ENCODE measurements around the gene APBA2. TPM values are rescaled to one million over a fixed set of nuclear protein-coding genes. Genes with fewer than 3 reads are reported as not detected.

The APBA2 gene
- total and polyA plus RNA-seq, 2 of the 4 experiments (the other 2 are of a cell fraction) = 21.7 to 33.0 TPM

DNA sequence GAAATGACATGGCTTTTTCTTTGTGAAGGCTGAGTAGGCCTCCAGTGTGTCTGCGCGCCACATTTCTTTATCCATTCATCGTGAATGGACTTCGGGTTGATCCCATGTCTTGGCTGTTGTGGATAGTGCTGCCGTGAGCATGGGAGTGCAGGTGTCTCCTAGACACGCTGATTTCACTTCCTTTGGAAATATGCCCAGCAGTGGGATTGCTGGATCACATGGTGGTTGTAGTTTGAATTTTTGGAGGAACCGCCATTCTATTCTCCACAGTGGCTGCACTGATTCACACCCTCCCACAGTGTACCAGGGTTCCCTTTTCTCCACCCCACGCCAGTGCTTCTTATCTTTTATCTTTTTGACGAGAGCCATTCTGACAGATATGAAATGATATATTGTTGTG lies 212.2 kb downstream of the APBA2 start:
- peaks cover 3% of the 10 kb centered on the region for H3K36me3 ChIP-seq (ENCODE audit: control insufficient read depth, insufficient read depth, low read length)
- no peak for DNase-seq
- H3K27me3 ChIP-seq (ENCODE audit: control insufficient read depth, insufficient read depth, low read length) = no peaks in the 10 kb centered on the region
- H3K4me1 ChIP-seq (ENCODE audit: control insufficient read depth, insufficient read depth, low read length) = no peaks in the 10 kb centered on the region
- H3K4ac ChIP-seq (ENCODE audit: low read depth, low read length) = no peak overlapping the region
- no peak overlapping the region for H4K91ac ChIP-seq (ENCODE audit: insufficient read depth, low read depth, low read length)
- H3K56ac ChIP-seq (ENCODE audit: extremely low read depth, insufficient read depth, low read length) = no peak overlapping the region
- in situ Hi-C loops (cut with MboI; ENCODE audit: low sequenced_read_pairs) (no loop called here), dilution Hi-C loops (cut with HindIII; ENCODE audit: low sequenced_read_pairs, unreplicated experiment) (no loop called here), intact Hi-C loops (cut with micrococcal nuclease) (no loop called here)
- no peak for ATAC-seq (ENCODE audit: low read depth)
- H2AK9ac ChIP-seq (replicated peaks; ENCODE audit: low read depth, low read length, poor library complexity) = no peak overlapping the region
- no TSS peak for BruUV-seq (replicated peaks)
- H3K79me1 ChIP-seq (ENCODE audit: low read depth in 1 of 2, low read length in 2 of 2) = no peaks in the 10 kb centered on the region
- TF ChIP-seq MAFK (IDR thresholded peaks at IDR 0.05; ENCODE audit: low read depth, low read length) (no peak), FOS (IDR thresholded peaks at IDR 0.05; ENCODE audit: low read depth, low read length) (no peak), CHD1 (IDR thresholded peaks at IDR 0.05; ENCODE audit: low read depth, low read length) (no peak), RFX5 (IDR thresholded peaks at IDR 0.05; ENCODE audit: low read depth, low read length) (no peak), NFE2L2 (IDR thresholded peaks at IDR 0.05; ENCODE audit: low read depth, low read length) (no peak), RCOR1 (IDR thresholded peaks at IDR 0.05; ENCODE audit: insufficient replicate concordance, low read length) (no peak), POLR2A (IDR thresholded peaks at IDR 0.05; ENCODE audit: low read depth, low read length) (no peak), SMC3 (IDR thresholded peaks at IDR 0.05; ENCODE audit: low read depth, low read length) (no peak), BHLHE40 (IDR thresholded peaks at IDR 0.05; ENCODE audit: low read depth, low read length) (no peak), CEBPB (IDR thresholded peaks at IDR 0.05; ENCODE audit: low read depth, low read length) (no peak), MAZ (IDR thresholded peaks at IDR 0.05; ENCODE audit: borderline replicate concordance, low read depth, low read length) (no peak), MXI1 (IDR thresholded peaks at IDR 0.05; ENCODE audit: borderline replicate concordance, low read depth, low read length) (no peak), RAD21 (IDR thresholded peaks at IDR 0.05; ENCODE audit: low read length) (no peak)
- TF ChIP-seq, protein P1, sequence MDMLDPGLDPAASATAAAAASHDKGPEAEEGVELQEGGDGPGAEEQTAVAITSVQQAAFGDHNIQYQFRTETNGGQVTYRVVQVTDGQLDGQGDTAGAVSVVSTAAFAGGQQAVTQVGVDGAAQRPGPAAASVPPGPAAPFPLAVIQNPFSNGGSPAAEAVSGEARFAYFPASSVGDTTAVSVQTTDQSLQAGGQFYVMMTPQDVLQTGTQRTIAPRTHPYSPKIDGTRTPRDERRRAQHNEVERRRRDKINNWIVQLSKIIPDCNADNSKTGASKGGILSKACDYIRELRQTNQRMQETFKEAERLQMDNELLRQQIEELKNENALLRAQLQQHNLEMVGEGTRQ (IDR thresholded peaks at IDR 0.05; ENCODE audit: low read depth, low read length) = no peak
- TF ChIP-seq, protein P2, sequence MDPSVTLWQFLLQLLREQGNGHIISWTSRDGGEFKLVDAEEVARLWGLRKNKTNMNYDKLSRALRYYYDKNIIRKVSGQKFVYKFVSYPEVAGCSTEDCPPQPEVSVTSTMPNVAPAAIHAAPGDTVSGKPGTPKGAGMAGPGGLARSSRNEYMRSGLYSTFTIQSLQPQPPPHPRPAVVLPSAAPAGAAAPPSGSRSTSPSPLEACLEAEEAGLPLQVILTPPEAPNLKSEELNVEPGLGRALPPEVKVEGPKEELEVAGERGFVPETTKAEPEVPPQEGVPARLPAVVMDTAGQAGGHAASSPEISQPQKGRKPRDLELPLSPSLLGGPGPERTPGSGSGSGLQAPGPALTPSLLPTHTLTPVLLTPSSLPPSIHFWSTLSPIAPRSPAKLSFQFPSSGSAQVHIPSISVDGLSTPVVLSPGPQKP (IDR thresholded peaks at IDR 0.05; ENCODE audit: borderline replicate concordance, low read depth, low read length) = no peak
- TF ChIP-seq, protein P3, sequence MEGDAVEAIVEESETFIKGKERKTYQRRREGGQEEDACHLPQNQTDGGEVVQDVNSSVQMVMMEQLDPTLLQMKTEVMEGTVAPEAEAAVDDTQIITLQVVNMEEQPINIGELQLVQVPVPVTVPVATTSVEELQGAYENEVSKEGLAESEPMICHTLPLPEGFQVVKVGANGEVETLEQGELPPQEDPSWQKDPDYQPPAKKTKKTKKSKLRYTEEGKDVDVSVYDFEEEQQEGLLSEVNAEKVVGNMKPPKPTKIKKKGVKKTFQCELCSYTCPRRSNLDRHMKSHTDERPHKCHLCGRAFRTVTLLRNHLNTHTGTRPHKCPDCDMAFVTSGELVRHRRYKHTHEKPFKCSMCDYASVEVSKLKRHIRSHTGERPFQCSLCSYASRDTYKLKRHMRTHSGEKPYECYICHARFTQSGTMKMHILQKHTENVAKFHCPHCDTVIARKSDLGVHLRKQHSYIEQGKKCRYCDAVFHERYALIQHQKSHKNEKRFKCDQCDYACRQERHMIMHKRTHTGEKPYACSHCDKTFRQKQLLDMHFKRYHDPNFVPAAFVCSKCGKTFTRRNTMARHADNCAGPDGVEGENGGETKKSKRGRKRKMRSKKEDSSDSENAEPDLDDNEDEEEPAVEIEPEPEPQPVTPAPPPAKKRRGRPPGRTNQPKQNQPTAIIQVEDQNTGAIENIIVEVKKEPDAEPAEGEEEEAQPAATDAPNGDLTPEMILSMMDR (conservative IDR thresholded peaks at IDR 0.05; ENCODE audit: low read depth, low read length) = no peak
- no peak overlapping the region for H2BK120ac ChIP-seq (ENCODE audit: low read depth, low read length)
- ChIA-PET POLR2A (ENCODE audit: unreplicated experiment) (no interaction called here), CTCF (no interaction called here)
- no peak overlapping the region for H2BK5ac ChIP-seq (ENCODE audit: low read depth, low read length, poor library complexity, severe bottlenecking)
- no peak overlapping the region for H3K18ac ChIP-seq (ENCODE audit: low read depth, low read length)
- H3K14ac ChIP-seq (replicated peaks; ENCODE audit: low read depth, low read length) = no peak overlapping the region
- no peak overlapping the region for H4K5ac ChIP-seq (ENCODE audit: low read depth, low read length)
- no peak overlapping the region for H3K9ac ChIP-seq (ENCODE audit: low read depth, low read length)
- no peak overlapping the region for H2BK15ac ChIP-seq (ENCODE audit: low read depth, low read length)
- no peak overlapping the region for H4K8ac ChIP-seq (ENCODE audit: low read depth in 2 of 2, low read length in 2 of 2)
- no CpG with 5 or more reads among the region's 9 CpGs for WGBS, 2 experiments (ENCODE audit: extremely low coverage in 2 of 2, insufficient read length in 1 of 2)
- no peak overlapping the region for H2AK5ac ChIP-seq (ENCODE audit: low read depth, low read length)
- H2AFZ ChIP-seq (replicated peaks; ENCODE audit: low read length, poor library complexity) = no peak overlapping the region
- H3K4me2 ChIP-seq (ENCODE audit: low read depth, low read length) = no peak overlapping the region
- H3K9me3 ChIP-seq (ENCODE audit: control insufficient read depth, insufficient read depth, low read length) = no peaks in the 10 kb centered on the region
- H3K9me1 ChIP-seq (ENCODE audit: insufficient read depth, low read length) = no peaks in the 10 kb centered on the region
- no peak overlapping the region for H3K4me3 ChIP-seq (ENCODE audit: insufficient read depth, low read depth, low read length)
- no peak overlapping the region for H3K27ac ChIP-seq (ENCODE audit: insufficient read depth, low read length)
- H3K23ac ChIP-seq (ENCODE audit: low read depth, low read length) = no peak overlapping the region
- H4K20me1 ChIP-seq (ENCODE audit: insufficient read depth, low read length) = no peaks in the 10 kb centered on the region
- no peak overlapping the region for H2BK20ac ChIP-seq (ENCODE audit: low read depth, low read length)
